Measurements from ENCODE around the gene GRAMD1B.

GRAMD1B gene

DNA sequence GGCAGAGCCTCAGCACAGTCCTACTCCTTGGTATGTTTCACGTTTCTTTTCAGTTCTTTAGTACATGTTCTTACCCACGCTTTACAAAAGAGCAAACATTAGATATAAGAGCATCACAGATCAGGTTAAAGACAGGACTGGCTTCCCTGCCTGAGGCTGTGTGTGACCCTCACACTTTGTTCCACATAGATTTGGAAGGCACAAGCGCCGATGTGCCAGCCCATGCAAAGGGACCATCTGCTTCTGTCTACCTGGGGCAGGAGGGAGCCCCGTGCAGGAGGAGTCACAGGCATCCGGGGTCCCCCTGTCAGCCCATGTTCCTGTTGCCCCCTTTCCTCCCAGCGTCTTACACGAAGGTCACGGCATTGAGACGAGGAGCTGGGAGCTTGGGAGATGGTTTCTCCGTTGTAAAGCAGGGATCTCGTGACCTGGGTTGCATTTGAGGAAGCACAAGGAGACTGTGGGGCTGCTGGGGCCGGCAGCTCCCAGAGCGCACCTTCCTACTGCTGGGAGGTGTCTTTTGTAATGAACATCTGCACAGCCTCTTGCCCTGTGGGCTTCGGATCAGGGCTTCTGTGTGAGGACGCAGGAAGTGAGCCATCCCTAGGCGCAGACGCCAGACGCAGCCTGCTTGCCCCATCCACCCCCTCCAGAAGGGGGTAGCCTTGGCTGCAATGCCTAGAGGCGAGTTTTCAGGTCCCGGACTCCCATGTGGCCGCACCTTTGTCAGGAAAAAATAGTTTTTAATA is 151.8 kb downstream of the GRAMD1B start:
- Histone ChIP-seq H3K27ac (ENCODE audit: low read length) (no peak overlapping the region), H3K9me3 (ENCODE audit: control insufficient read depth, low read depth, low read length) (no peaks in the 10 kb centered on the region), H3K4me3 (ENCODE audit: low read length) (no peak overlapping the region), H3K9ac (ENCODE audit: low read length) (no peak overlapping the region), H3K36me3 (ENCODE audit: control insufficient read depth, low read depth, low read length) (no peaks in the 10 kb centered on the region), H3K4me1 (ENCODE audit: control insufficient read depth, low read depth, low read length) (peaks cover 7% of the 10 kb centered on the region), H3K27me3 (ENCODE audit: control insufficient read depth, insufficient read depth, low read length) (no peaks in the 10 kb centered on the region)

DNA sequence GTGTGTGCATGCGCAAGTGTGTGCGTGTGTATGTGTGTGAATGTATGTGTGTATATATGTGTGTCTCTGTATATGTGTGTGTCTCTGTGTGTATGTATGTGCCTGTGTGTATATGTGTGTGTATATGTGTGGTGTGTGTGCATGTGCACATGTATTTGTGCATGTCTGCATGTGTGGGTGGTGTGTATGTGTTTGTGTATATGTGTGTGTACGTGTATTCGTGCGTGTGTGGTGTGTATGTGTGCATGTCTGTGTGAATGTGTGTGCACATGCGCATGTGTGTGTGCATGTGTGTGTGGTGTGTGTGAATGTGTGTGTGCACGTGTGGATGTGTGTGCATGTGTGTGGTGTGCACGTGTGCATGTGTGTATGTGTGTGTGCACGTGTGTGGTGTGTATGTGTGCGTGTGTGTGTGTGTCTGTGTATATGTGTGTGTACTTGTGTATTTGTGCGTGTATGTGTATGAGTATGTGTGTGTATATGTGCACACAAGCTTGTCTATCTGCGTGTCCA is 153.0 kb downstream of the GRAMD1B start:
- Histone ChIP-seq H3K9ac (ENCODE audit: low read length) (no peak overlapping the region), H3K36me3 (ENCODE audit: control insufficient read depth, low read depth, low read length) (no peaks in the 10 kb centered on the region), H3K4me1 (ENCODE audit: control insufficient read depth, low read depth, low read length) (peaks cover 6% of the 10 kb centered on the region), H3K27me3 (ENCODE audit: control insufficient read depth, insufficient read depth, low read length) (no peaks in the 10 kb centered on the region), H3K27ac (ENCODE audit: low read length) (no peak overlapping the region), H3K9me3 (ENCODE audit: control insufficient read depth, low read depth, low read length) (no peaks in the 10 kb centered on the region), H3K4me3 (ENCODE audit: low read length) (no peak overlapping the region)

DNA sequence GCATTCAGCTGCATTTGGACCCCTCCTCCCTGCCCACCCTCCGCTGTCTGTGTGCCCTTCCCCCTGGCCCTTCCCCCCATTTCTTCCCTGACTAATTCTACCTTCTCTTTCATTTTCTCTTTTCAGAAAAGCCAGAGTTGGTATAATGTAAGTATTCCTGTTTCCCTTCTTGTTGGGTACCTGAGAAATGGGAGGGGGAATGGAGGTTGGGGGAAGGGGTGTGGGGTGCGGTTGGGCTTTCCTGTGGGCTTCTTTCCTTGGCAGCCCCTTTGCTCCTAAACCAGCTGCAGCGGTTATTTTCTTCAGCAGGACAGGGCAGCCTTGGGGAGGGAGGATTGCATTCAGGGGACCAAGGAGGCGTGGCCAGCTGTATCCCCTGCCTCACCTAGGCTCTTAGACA is 154.1 kb downstream of the GRAMD1B start:
- no peaks in the 10 kb centered on the region for H3K9me3 ChIP-seq (ENCODE audit: control insufficient read depth, low read depth, low read length)
- no peak overlapping the region for H3K27ac ChIP-seq (ENCODE audit: low read length)
- H3K36me3 ChIP-seq (ENCODE audit: control insufficient read depth, low read depth, low read length) = no peaks in the 10 kb centered on the region
- peaks cover 6% of the 10 kb centered on the region for H3K4me1 ChIP-seq (ENCODE audit: control insufficient read depth, low read depth, low read length)
- no peaks in the 10 kb centered on the region for H3K27me3 ChIP-seq (ENCODE audit: control insufficient read depth, insufficient read depth, low read length)
- no peak overlapping the region for H3K9ac ChIP-seq (ENCODE audit: low read length)
- no peak overlapping the region for H3K4me3 ChIP-seq (ENCODE audit: low read length)

DNA sequence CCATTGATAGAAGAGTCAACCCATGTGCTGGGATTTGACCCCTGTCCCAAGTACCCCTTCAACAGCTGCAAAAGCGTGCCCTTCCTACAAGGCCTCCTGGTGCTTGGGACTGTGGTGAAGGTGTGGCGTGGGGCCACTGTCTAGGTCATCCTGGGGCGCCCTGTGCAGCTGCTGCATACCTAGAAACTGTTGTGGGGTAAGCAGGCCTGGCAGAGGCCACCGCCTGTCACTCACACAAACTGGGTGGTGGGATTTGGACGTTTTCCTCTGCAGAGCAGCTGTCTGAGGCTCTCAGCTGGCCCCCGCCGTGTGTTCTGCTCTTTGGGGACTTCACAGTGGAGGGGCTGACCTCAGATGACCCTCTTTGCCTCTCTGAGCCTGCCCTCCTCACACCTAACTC is 154.7 kb downstream of the GRAMD1B start:
- Histone ChIP-seq H3K27me3 (ENCODE audit: control insufficient read depth, insufficient read depth, low read length) (no peaks in the 10 kb centered on the region), H3K4me3 (ENCODE audit: low read length) (no peak overlapping the region), H3K9me3 (ENCODE audit: control insufficient read depth, low read depth, low read length) (no peaks in the 10 kb centered on the region), H3K27ac (ENCODE audit: low read length) (no peak overlapping the region), H3K9ac (ENCODE audit: low read length) (no peak overlapping the region), H3K4me1 (ENCODE audit: control insufficient read depth, low read depth, low read length) (peaks cover 6% of the 10 kb centered on the region), H3K36me3 (ENCODE audit: control insufficient read depth, low read depth, low read length) (no peaks in the 10 kb centered on the region)

DNA sequence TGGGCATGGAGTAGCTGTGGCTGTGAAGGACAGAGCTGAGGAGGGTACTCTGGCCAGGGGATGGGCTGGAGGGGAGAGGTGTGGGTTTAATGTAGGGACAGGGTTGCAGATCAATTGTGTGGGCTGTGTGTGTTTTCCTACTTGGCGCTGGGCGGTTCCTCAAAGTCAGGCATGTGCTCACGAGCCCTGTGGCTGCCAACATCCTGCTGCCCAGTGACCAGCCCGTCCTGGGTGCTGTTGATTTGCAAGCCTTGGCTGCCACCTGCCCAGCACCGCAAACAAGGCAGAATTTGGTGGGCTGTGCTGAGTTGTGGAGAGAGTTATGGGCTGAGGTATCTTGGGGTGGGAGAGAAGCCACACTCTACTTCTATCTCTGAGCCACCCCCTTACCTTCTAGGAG is 155.1 kb downstream of the GRAMD1B start:
- Histone ChIP-seq H3K36me3 (ENCODE audit: control insufficient read depth, low read depth, low read length) (no peaks in the 10 kb centered on the region), H3K27ac (ENCODE audit: low read length) (no peak overlapping the region), H3K4me3 (ENCODE audit: low read length) (no peak overlapping the region), H3K9me3 (ENCODE audit: control insufficient read depth, low read depth, low read length) (no peaks in the 10 kb centered on the region), H3K4me1 (ENCODE audit: control insufficient read depth, low read depth, low read length) (peaks cover 6% of the 10 kb centered on the region), H3K27me3 (ENCODE audit: control insufficient read depth, insufficient read depth, low read length) (no peaks in the 10 kb centered on the region), H3K9ac (ENCODE audit: low read length) (no peak overlapping the region)

DNA sequence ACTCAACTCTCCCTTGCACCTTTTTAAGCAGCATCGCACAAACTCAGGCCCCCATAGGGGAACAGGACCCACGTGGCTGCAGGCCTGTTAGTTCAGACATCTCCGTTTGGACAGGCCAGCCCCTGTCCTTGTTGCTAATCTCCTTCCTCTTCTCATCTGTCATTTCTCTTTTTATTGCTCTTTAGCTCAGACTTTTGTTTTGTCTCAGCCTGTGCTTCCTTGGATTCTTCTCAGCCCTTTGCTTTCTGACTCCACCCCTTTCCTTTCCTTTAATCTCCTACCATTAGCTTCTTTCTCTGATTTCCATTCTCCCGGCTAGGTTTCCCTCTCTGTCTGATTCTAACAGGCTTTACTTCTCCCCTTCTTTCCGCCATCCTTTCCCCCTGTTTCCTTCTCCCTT is 155.6 kb downstream of the GRAMD1B start:
- Histone ChIP-seq H3K9me3 (ENCODE audit: control insufficient read depth, low read depth, low read length) (no peaks in the 10 kb centered on the region), H3K36me3 (ENCODE audit: control insufficient read depth, low read depth, low read length) (no peaks in the 10 kb centered on the region), H3K4me1 (ENCODE audit: control insufficient read depth, low read depth, low read length) (peaks cover 5% of the 10 kb centered on the region), H3K27ac (ENCODE audit: low read length) (no peak overlapping the region), H3K4me3 (ENCODE audit: low read length) (no peak overlapping the region), H3K9ac (ENCODE audit: low read length) (no peak overlapping the region), H3K27me3 (ENCODE audit: control insufficient read depth, insufficient read depth, low read length) (no peaks in the 10 kb centered on the region)

DNA sequence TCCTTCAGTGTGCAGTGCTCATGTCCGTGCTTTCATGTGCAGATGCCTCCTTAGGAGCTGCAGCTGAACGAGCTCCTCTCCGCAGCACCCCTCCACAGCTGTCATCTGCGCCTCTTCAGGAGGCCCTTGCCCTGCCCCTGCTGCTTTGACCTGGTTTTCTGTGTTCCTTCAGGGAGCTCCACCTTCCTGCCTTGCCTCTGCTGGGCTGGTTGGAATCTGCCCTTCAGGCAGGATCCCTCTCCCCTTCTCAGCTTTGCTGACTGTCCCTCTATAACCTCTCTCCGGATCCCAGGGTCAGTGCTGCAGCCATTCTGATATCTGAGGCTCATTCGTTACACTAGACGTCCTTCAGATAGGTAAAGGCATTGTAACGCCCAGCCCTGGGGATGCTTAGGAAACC is 156.5 kb downstream of the GRAMD1B start:
- H3K9ac ChIP-seq (ENCODE audit: low read length) = no peak overlapping the region
- no peaks in the 10 kb centered on the region for H3K4me1 ChIP-seq (ENCODE audit: control insufficient read depth, low read depth, low read length)
- no peaks in the 10 kb centered on the region for H3K9me3 ChIP-seq (ENCODE audit: control insufficient read depth, low read depth, low read length)
- H3K36me3 ChIP-seq (ENCODE audit: control insufficient read depth, low read depth, low read length) = no peaks in the 10 kb centered on the region
- H3K4me3 ChIP-seq (ENCODE audit: low read length) = no peak overlapping the region
- H3K27ac ChIP-seq (ENCODE audit: low read length) = no peak overlapping the region
- no peaks in the 10 kb centered on the region for H3K27me3 ChIP-seq (ENCODE audit: control insufficient read depth, insufficient read depth, low read length)

DNA sequence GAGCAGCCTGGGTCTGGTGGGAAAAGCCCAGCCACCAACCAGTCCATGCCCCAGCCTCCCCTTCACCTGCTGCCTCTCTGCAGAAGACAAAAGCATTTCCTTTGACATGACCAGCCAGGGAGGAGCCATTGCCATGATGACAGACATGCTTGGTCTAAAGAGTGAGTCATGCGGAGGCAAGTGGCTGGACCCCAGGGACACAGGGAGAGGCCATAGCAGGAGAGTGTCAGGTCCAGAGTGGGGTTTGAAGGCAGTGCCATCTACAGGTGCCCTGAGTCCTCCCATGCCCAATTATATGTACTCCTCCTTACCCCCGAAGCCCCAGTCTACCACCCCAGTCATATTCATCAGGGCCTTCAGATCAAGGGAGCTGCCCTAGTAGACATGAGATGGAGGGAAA is 157.0 kb downstream of the GRAMD1B start:
- no peak overlapping the region for H3K27ac ChIP-seq (ENCODE audit: low read length)
- H3K36me3 ChIP-seq (ENCODE audit: control insufficient read depth, low read depth, low read length) = no peaks in the 10 kb centered on the region
- no peaks in the 10 kb centered on the region for H3K4me1 ChIP-seq (ENCODE audit: control insufficient read depth, low read depth, low read length)
- no peak overlapping the region for H3K9ac ChIP-seq (ENCODE audit: low read length)
- H3K27me3 ChIP-seq (ENCODE audit: control insufficient read depth, insufficient read depth, low read length) = no peaks in the 10 kb centered on the region
- no peaks in the 10 kb centered on the region for H3K9me3 ChIP-seq (ENCODE audit: control insufficient read depth, low read depth, low read length)
- H3K4me3 ChIP-seq (ENCODE audit: low read length) = no peak overlapping the region

DNA sequence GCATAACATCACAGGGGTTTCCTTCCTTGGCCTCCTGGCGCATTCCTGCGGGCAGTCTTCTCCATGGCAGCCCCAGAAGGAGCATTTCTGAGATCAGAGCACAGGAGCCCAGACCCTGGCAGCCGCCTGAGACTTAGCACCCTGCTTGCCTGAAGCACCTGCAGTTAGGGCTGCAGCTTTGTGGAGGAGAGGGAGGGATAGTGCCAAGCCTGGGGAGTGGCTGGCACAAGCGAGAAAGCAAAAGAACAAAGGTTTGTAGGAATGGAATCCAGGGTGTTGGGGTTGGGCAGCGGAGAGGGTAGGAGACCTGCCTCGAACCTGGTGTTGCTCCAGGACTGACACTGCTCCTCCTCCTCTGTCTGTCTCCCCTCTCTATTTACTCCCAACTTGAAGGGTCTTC is 157.5 kb downstream of the GRAMD1B start:
- Histone ChIP-seq H3K9me3 (ENCODE audit: control insufficient read depth, low read depth, low read length) (no peaks in the 10 kb centered on the region), H3K4me1 (ENCODE audit: control insufficient read depth, low read depth, low read length) (no peaks in the 10 kb centered on the region), H3K27ac (ENCODE audit: low read length) (no peak overlapping the region), H3K27me3 (ENCODE audit: control insufficient read depth, insufficient read depth, low read length) (no peaks in the 10 kb centered on the region), H3K4me3 (ENCODE audit: low read length) (no peak overlapping the region), H3K36me3 (ENCODE audit: control insufficient read depth, low read depth, low read length) (no peaks in the 10 kb centered on the region), H3K9ac (ENCODE audit: low read length) (no peak overlapping the region)

DNA sequence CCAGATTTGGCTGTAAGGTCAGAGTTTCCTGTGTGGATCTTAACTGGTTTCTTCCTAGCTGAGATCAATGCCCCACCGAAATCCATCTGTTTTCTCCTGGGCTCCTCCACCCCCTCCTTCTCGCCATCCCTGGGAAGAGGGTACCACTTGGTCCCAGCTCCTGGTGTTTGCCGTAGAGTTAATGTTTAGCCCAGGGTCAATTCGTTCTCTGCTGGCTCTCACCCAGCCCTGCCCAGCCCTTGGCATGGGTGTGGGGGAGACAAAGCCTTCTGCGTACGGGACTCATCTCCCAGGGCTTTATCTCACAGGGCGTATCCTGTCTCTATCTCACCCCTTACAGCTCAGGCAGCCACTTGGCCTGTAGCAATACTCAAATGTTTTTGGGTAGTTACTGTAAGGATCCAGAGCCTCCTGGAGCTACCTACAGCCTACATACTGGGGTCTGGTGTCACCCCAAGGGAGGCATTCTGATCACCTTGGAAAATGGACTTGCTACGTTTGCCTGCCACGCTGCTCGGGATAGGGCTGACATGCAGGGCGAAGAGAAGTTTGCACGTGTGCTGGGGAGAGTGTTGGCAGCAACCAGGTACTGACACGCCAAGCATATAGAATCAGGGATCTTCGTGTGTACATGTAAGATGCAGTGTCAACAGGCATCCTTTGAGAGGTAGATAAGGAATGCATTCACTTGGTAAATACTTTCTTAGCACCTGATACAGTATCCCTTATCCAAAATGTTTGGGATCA is 158.2 kb downstream of the GRAMD1B start:
- no peak overlapping the region for H3K9ac ChIP-seq (ENCODE audit: low read length)

DNA sequence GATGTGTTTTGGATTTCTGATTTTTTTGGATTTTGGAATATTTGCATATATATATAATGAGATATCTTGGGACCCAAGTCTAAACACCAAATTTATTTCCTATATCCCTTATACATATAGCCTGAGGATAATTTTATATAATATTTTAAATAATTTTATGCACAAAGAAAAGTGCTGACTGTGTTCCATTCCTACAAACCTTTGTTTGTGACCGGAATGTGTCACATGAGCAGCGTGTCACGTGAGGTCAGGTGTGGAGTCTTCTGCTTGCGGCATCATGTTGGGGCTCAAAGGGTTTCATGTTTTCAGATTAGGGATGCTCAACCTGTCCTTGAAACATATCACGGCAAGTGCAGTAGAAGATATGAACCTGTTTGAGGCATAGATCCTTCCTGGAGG is 158.8 kb downstream of the GRAMD1B start:
- Histone ChIP-seq H3K9me3 (ENCODE audit: control insufficient read depth, low read depth, low read length) (no peaks in the 10 kb centered on the region), H3K36me3 (ENCODE audit: control insufficient read depth, low read depth, low read length) (no peaks in the 10 kb centered on the region), H3K4me3 (ENCODE audit: low read length) (no peak overlapping the region), H3K27me3 (ENCODE audit: control insufficient read depth, insufficient read depth, low read length) (no peaks in the 10 kb centered on the region), H3K4me1 (ENCODE audit: control insufficient read depth, low read depth, low read length) (no peaks in the 10 kb centered on the region), H3K9ac (ENCODE audit: low read length) (no peak overlapping the region), H3K27ac (ENCODE audit: low read length) (no peak overlapping the region)

More for the DNA sequence above, 158.2 kb downstream of the GRAMD1B start:
- no peaks in the 10 kb centered on the region for H3K4me1 ChIP-seq (ENCODE audit: control insufficient read depth, low read depth, low read length)
- no peak overlapping the region for H3K4me3 ChIP-seq (ENCODE audit: low read length)
- no peak overlapping the region for H3K27ac ChIP-seq (ENCODE audit: low read length)
- H3K36me3 ChIP-seq (ENCODE audit: control insufficient read depth, low read depth, low read length) = no peaks in the 10 kb centered on the region
- H3K9me3 ChIP-seq (ENCODE audit: control insufficient read depth, low read depth, low read length) = no peaks in the 10 kb centered on the region
- H3K27me3 ChIP-seq (ENCODE audit: control insufficient read depth, insufficient read depth, low read length) = no peaks in the 10 kb centered on the region

Measured in iPS-18a (cell line).